Ovary (tissue), 9 donors: ENCODE data around the gene PCDHGA2. TPM values are rescaled to one million over a fixed set of nuclear protein-coding genes. Genes with fewer than 3 reads are reported as not detected.
"Not testable (repeated sequence)": the region's sequence is repeated elsewhere in the genome, so short reads cannot be mapped to it uniquely, and the experiment has no call there.

Experiments used
- DNase-seq, 5 donors: peaks; one replicate each; pipeline ENCODE4 v3.0.0-alpha.2; 2019 to 2020
- H3K27ac ChIP-seq, 2 donors: fragments of 200-600 bp; one replicate each; pipeline versions ENCODE4 v1.5.1 to v1.8.0; 2019 to 2022
- H3K27me3 ChIP-seq: fragments of 200-600 bp; one replicate; pipeline ENCODE4 v1.8.0; 2022
- H3K36me3 ChIP-seq: fragments of 200-600 bp; sonication (generic); one replicate; pipeline ENCODE4 v1.5.1; 2019
- H3K4me1 ChIP-seq: one replicate; pipeline ENCODE4 v1.8.1; 2013; ENCODE audit warnings: mild to moderate bottlenecking, moderate library complexity; ENCODE audit not compliant: insufficient read depth
- H3K4me3 ChIP-seq: fragments of 200-600 bp; sonication (generic); one replicate; pipeline ENCODE4 v1.5.1; 2017
- H3K9me3 ChIP-seq, 2 donors: fragments of 200-600 bp in 1 of 2; sonication (generic) in 1 of 2; one replicate each; pipeline versions ENCODE4 v1.5.1 to v1.8.1; 2013 to 2019; ENCODE audit warnings: mild to moderate bottlenecking in 1 of 2, moderate library complexity in 1 of 2
- EP300 ChIP-seq: sonication (generic); formaldehyde crosslinking; IDR thresholded peaks from one replicate; pipeline ENCODE4 v1.6.1; 2017; ENCODE audit warnings: antibody characterized with exemption
- POLR2A ChIP-seq: fragments of 450-650 bp; IDR thresholded peaks from one replicate; pipeline ENCODE4 v1.6.1; 2017; ENCODE audit warnings: antibody characterized with exemption, mild to moderate bottlenecking, moderate library complexity
- WGBS, 3 donors: extraction: QIAGEN DNeasy Blood & Tissue Kit in 1 of 3; methylation state at CpG; one replicate each; pipeline versions ENCODE4 v1.1.5 to v1.1.7; 2013 to 2017; 5-methylcytosine and 5-hydroxymethylcytosine counted together
- intact Hi-C, 4 donors: fragments of 100-400 bp; cut with DNase I; formaldehyde crosslinking; loops; one replicate each; pipeline versions ENCODE4 v1.11.0 to v1.15.1; 2022 to 2023
- polyA plus RNA-seq, 2 donors: library from polyadenylated mRNA; stranded (reverse); fragments of 200-250 nt in 1 of 2; fragments of 350-450 nt in 1 of 2; fragmentation: Illumina TruSeq in 1 of 2; extraction: RNeasy Lipid Tissue Mini Kit (QIAGEN cat#74804) in 1 of 2; gene quantifications; one replicate each; pipeline ENCODE4 v1.2.3, GENCODE V29; 2013 to 2014
- total RNA-seq, 7 donors: library from RNA; depleted of rRNA in 2 of 7; stranded (reverse); fragments of >200 nt in 2 of 7; fragmentation: NEBNext Ultra II Directional in 3 of 7; extraction: Animal tissue kit (Norgen Biotek cat#: 25700) in 3 of 7; gene quantifications; one replicate each; pipeline versions ENCODE4 v1.1.0 to v1.2.4, GENCODE V29; 2016 to 2023
- TF ChIP-seq, protein P1 (sequence below), 3 donors: fragments of 450-650 bp in 2 of 3; fragments of 200-600 bp in 1 of 3; IDR thresholded peaks; one replicate each; pipeline versions ENCODE4 v1.5.1 to v1.8.0; 2016 to 2022; ENCODE audit warnings: antibody characterized with exemption in 3 of 3, mild to moderate bottlenecking in 1 of 3
- donor health status: DM: no; HTN: no; CAD: no; lungs with moderate emphysema.
- donor health status: DM: no; HTN: no; CAD: no.
- donor health status: Bipolar disorder and iron deficiency.
- donor health status: DM: yes; HTN: yes; CAD: no.
- donor health status: DM: no; HTN: no; CAD: no.
- donor health status: DM: yes; HTN: yes; CAD: no.

PCDHGA2 gene
- total and polyA plus RNA-seq, 9 donors, result 3.0 to 13.5 (median 11.7) TPM

DNA sequence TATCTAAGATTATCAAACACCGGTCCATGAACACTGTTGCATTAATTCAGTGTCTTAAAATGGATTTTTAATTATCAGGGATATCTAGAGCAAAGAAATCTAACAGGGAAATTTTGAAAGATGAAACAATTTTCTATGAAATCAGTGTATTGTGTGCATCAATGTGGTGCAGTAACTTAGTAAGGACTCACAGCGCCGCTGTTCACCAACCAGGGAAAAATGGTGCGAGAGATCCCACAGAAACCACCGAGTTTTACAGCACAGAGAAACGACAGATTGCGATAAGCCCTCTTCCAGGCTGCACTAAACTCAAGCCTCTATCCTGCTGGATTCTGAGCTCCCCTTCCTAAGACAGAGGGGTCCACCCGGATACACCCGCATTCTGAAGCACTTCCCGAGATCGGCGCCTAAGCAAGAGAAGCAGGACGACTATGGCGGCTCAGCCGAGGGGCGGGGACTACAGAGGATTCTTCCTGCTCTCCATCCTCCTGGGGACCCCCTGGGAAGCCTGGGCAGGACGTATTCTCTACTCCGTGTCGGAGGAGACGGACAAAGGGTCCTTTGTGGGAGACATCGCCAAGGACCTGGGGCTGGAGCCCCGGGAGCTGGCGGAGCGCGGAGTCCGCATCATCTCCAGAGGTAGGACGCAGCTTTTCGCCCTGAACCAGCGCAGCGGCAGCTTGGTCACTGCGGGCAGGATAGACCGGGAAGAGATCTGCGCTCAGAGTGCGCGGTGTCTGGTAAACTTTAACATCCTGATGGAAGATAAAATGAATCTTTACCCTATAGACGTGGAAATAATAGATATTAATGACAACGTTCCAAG is 44.1 kb downstream of the PCDHGA2 start, which contains the start of gene PCDHGA7:
Gene PCDHGA7, plus strand, starts transcription at position 274 of the 826 bp plus-strand sequence. Its CDS starts 158 bp downstream, at position 432.
- no peak for TF ChIP-seq POLR2A
- TF ChIP-seq, protein P1, sequence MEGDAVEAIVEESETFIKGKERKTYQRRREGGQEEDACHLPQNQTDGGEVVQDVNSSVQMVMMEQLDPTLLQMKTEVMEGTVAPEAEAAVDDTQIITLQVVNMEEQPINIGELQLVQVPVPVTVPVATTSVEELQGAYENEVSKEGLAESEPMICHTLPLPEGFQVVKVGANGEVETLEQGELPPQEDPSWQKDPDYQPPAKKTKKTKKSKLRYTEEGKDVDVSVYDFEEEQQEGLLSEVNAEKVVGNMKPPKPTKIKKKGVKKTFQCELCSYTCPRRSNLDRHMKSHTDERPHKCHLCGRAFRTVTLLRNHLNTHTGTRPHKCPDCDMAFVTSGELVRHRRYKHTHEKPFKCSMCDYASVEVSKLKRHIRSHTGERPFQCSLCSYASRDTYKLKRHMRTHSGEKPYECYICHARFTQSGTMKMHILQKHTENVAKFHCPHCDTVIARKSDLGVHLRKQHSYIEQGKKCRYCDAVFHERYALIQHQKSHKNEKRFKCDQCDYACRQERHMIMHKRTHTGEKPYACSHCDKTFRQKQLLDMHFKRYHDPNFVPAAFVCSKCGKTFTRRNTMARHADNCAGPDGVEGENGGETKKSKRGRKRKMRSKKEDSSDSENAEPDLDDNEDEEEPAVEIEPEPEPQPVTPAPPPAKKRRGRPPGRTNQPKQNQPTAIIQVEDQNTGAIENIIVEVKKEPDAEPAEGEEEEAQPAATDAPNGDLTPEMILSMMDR (IDR thresholded peaks at IDR 0.05), result no peak
- no peak for TF ChIP-seq EP300
- Histone ChIP-seq H3K36me3 (no peaks in the 10 kb centered on the region), H3K27me3 (no peaks in the 10 kb centered on the region), H3K9me3 (peaks cover 12 to 35% of the 10 kb centered on the region in 2 donors), H3K27ac (no peak within 1 kb of the TSS), H3K4me3 (no peak within 1 kb of the TSS), H3K4me1 (no peaks in the 10 kb centered on the region)
- 12 to 16% (median 14%) methylated on average over 35 to 37 of the region's 37 CpGs for WGBS, 3 donors
- intact Hi-C loops, result no loop called here
- DNase-seq, result no peak

- DNase-seq, result no peak
- no peak overlapping the region for H3K4me3 ChIP-seq
- intact Hi-C loops, result no loop called here
- TF ChIP-seq, protein P1 (IDR thresholded peaks at IDR 0.05), result no peak
- TF ChIP-seq EP300 (no peak), POLR2A (no peak)
- H3K9me3 ChIP-seq, result peaks cover 12 to 36% of the 10 kb centered on the region in 2 donors
- 33 to 41% (median 35%) methylated on average over 21 of the region's 21 CpGs for WGBS, 3 donors
- no peaks in the 10 kb centered on the region for H3K36me3 ChIP-seq
- H3K27ac ChIP-seq, result no peak overlapping the region
- no peaks in the 10 kb centered on the region for H3K4me1 ChIP-seq
- no peaks in the 10 kb centered on the region for H3K27me3 ChIP-seq
Observed at GRCh38 chr5:141383345-141383744, 44.8 kb downstream of the PCDHGA2 start.

DNA sequence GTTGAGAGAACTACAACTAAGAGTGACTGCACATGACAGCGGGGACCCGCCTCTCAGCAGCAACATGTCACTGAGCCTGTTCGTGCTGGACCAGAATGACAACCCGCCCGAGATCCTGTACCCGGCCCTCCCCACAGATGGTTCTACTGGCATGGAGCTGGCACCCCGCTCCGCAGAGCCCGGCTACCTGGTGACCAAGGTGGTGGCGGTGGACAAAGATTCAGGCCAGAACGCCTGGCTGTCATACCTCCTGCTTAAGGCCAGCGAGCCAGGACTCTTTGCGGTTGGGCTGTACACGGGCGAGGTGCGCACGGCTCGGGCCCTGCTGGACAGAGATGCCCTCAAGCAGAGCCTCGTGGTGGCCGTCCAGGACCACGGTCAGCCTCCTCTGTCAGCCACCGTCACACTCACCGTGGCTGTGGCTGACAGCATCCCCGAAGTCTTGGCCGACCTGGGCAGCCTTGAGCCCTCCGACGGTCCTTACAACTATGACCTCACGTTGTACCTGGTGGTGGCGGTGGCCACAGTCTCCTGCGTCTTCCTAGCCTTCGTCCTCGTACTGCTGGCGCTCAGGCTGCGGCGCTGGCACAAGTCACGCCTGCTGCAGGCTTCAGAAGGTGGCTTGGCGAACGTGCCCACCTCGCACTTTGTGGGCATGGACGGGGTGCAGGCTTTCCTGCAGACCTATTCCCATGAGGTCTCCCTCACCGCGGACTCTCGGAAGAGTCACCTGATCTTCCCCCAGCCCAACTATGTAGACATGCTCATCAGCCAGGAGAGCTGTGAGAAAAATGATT is 46.1 kb downstream of the PCDHGA2 start:
- DNase-seq, result no peak
- intact Hi-C loops, result no loop called here
- H3K27me3 ChIP-seq, result no peaks in the 10 kb centered on the region
- TF ChIP-seq, protein P1 (IDR thresholded peaks at IDR 0.05), result no peak
- TF ChIP-seq EP300 (no peak), POLR2A (no peak)
- H3K4me3 ChIP-seq, result no peak overlapping the region
- peaks cover 16 to 49% of the 10 kb centered on the region in 2 donors for H3K9me3 ChIP-seq
- no peaks in the 10 kb centered on the region for H3K36me3 ChIP-seq
- WGBS, 3 donors, result 38 to 57% (median 47%) methylated on average over 36 to 43 of the region's 43 CpGs
- no peak overlapping the region for H3K27ac ChIP-seq
- no peaks in the 10 kb centered on the region for H3K4me1 ChIP-seq

DNA sequence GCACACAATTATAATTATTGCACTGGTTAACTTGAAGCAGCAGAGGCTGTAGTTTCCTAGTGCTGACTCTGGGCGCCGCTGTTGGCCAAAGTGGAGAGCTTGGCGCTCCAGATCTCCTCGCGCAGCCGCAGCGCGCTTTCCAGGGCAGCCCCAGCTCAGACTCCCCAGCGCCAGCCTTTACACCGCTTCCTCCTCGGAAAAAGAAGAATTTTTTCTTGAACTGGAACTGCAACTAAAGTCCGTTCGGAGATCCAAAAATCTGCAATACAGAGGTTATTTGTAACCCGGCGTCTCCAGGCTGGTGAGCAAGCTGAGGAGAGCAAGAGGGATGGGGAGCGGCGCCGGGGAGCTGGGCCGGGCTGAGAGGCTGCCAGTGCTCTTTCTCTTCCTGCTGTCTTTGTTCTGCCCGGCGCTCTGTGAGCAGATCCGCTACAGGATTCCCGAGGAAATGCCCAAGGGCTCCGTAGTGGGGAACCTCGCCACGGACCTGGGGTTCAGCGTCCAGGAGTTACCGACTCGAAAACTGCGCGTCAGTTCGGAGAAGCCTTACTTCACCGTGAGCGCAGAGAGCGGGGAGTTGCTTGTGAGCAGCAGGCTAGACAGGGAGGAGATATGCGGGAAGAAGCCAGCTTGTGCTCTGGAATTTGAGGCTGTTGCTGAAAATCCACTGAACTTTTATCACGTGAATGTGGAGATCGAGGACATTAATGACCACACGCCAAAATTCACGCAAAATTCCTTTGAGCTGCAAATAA is 49.2 kb downstream of the PCDHGA2 start, which contains the start of gene PCDHGB4:
Gene PCDHGB4, plus strand, starts transcription at position 142 of the 755 bp plus-strand sequence. Its CDS starts 187 bp downstream, at position 329.
- H3K36me3 ChIP-seq, H3K4me3 ChIP-seq, H3K27me3 ChIP-seq, intact Hi-C loops, H3K27ac ChIP-seq, DNase-seq, H3K4me1 ChIP-seq: not testable (repeated sequence)
- peaks cover 19 to 61% of the 10 kb centered on the region in 2 donors for H3K9me3 ChIP-seq
- WGBS, 3 donors, result 11 to 16% (median 11%) methylated on average over 22 to 24 of the region's 40 CpGs
